MM.1S (cell line): ENCODE measurements around the gene NXPH1.

Source experiments
- DNase-seq: peaks from one replicate; pipeline ENCODE4 v3.0.0-alpha.2; 2015
- H2AFZ ChIP-seq: fragments of 300-600 bp; sonication (generic); 2 replicates; pipeline ENCODE4 v1.6.0; 2016; ENCODE audit warnings: antibody characterized with exemption, low read length
- H3F3A ChIP-seq: fragments of 300-600 bp; sonication (generic); 2 replicates; pipeline ENCODE4 v1.6.1; 2016; ENCODE audit warnings: mild to moderate bottlenecking, antibody characterized with exemption, low read length, moderate library complexity, mixed read lengths; ENCODE audit not compliant: insufficient read depth
- H3K27ac ChIP-seq: fragments of 300-600 bp; sonication (generic); 2 replicates; pipeline ENCODE4 v1.5.1; 2016; ENCODE audit warnings: mild to moderate bottlenecking, low read length
- H3K27me3 ChIP-seq: fragments of 300-600 bp; sonication (generic); replicated peaks from 2 replicates; pipeline ENCODE4 v1.6.0; 2016; ENCODE audit warnings: low read length; ENCODE audit not compliant: insufficient read depth
- H3K36me3 ChIP-seq: fragments of 300-600 bp; sonication (generic); replicated peaks from 2 replicates; pipeline ENCODE4 v1.6.1; 2016; ENCODE audit warnings: mild to moderate bottlenecking, low read length, mixed read lengths; ENCODE audit not compliant: insufficient read depth
- H3K4me1 ChIP-seq: fragments of 300-600 bp; sonication (generic); 2 replicates; pipeline ENCODE4 v1.6.1; 2016; ENCODE audit warnings: low read length, mixed read lengths
- H3K4me2 ChIP-seq: fragments of 300-600 bp; sonication (generic); 2 replicates; pipeline ENCODE4 v1.6.0; 2016; ENCODE audit warnings: low read depth, low read length
- H3K4me3 ChIP-seq: fragments of 300-600 bp; sonication (generic); 2 replicates; pipeline ENCODE4 v1.5.1; 2016; ENCODE audit warnings: low read length, mixed read lengths
- H3K79me2 ChIP-seq: fragments of 300-600 bp; sonication (generic); 2 replicates; pipeline ENCODE4 v1.6.1; 2016; ENCODE audit warnings: mixed run types, low read length, mixed read lengths
- H3K9ac ChIP-seq: fragments of 300-600 bp; sonication (generic); 2 replicates; pipeline ENCODE4 v1.6.1; 2016; ENCODE audit warnings: low read length, mixed read lengths
- H3K9me2 ChIP-seq: fragments of 300-600 bp; sonication (generic); replicated peaks from 2 replicates; pipeline ENCODE4 v1.6.1; 2016; ENCODE audit warnings: mild to moderate bottlenecking, low read length, mixed read lengths; ENCODE audit not compliant: insufficient read depth
- H3K9me3 ChIP-seq: fragments of 300-600 bp; sonication (generic); replicated peaks from 2 replicates; pipeline ENCODE4 v1.6.1; 2016; ENCODE audit warnings: mild to moderate bottlenecking, low read length, mixed read lengths; ENCODE audit not compliant: insufficient read depth
- H4K20me1 ChIP-seq: fragments of 300-600 bp; sonication (generic); 2 replicates; pipeline ENCODE4 v1.6.1; 2016; ENCODE audit warnings: mild to moderate bottlenecking, low read length, moderate library complexity, mixed read lengths; ENCODE audit not compliant: insufficient read depth
- EZH2 ChIP-seq: fragments of 300-600 bp; sonication (generic); optimal IDR thresholded peaks from 2 replicates; pipeline ENCODE3; 2017; ENCODE audit warnings: low read depth, mild to moderate bottlenecking, antibody characterized with exemption, low read length, mixed read lengths
- EZH2phosphoT487 ChIP-seq: fragments of 300-600 bp; sonication (generic); IDR thresholded peaks from 2 replicates; pipeline ENCODE4 v1.6.1; 2018; ENCODE audit warnings: antibody characterized with exemption, low read length
- TF ChIP-seq, protein P1 (sequence below): fragments of 300-600 bp; sonication (generic); IDR thresholded peaks from 2 replicates; pipeline ENCODE4 v1.5.1; 2016; ENCODE audit warnings: antibody characterized with exemption, low read length, mixed read lengths

NXPH1 gene

DNA sequence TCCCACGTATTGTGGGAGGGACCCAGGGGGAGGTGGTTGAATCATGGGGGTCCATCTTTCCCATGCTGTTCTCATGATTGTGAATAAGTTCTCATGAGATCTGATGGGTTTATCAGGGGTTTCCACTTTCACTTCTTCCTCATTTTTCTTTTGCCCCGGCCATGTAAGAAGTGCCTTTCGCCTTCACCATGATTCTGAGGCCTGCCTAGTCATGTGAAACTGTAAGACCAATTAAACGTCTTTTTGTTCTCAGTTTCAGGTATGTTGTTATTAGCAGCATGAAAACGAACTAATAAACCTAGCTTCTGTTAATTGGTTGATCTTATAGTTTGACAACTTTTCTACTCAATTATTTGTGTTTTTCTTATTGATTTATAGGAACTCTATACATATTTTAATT, 206.3 kb downstream of the NXPH1 start:
- Histone ChIP-seq H3K79me2 (no peaks in the 10 kb centered on the region), H3K4me1 (peaks cover 21% of the 10 kb centered on the region), H3K27me3 (no peaks in the 10 kb centered on the region), H3K4me3 (no peak overlapping the region), H3K9me3 (no peaks in the 10 kb centered on the region), H3F3A (no peaks in the 10 kb centered on the region), H3K4me2 (0 out of 2 replicates have a peak overlapping the region, but pooled peaks have one; percentile 19), H3K27ac (no peak overlapping the region; the same call in 1 of the 2 replicates), H3K9me2 (no peaks in the 10 kb centered on the region), H2AFZ (no peak overlapping the region; the same call in 1 of the 2 replicates), H3K9ac (no peak overlapping the region), H4K20me1 (no peaks in the 10 kb centered on the region), H3K36me3 (no peaks in the 10 kb centered on the region)
- TF ChIP-seq EZH2phosphoT487 (no peak), EZH2 (no peak)
- TF ChIP-seq, protein P1, sequence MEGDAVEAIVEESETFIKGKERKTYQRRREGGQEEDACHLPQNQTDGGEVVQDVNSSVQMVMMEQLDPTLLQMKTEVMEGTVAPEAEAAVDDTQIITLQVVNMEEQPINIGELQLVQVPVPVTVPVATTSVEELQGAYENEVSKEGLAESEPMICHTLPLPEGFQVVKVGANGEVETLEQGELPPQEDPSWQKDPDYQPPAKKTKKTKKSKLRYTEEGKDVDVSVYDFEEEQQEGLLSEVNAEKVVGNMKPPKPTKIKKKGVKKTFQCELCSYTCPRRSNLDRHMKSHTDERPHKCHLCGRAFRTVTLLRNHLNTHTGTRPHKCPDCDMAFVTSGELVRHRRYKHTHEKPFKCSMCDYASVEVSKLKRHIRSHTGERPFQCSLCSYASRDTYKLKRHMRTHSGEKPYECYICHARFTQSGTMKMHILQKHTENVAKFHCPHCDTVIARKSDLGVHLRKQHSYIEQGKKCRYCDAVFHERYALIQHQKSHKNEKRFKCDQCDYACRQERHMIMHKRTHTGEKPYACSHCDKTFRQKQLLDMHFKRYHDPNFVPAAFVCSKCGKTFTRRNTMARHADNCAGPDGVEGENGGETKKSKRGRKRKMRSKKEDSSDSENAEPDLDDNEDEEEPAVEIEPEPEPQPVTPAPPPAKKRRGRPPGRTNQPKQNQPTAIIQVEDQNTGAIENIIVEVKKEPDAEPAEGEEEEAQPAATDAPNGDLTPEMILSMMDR = no peak
- DNase-seq = peak; percentile 55

DNA sequence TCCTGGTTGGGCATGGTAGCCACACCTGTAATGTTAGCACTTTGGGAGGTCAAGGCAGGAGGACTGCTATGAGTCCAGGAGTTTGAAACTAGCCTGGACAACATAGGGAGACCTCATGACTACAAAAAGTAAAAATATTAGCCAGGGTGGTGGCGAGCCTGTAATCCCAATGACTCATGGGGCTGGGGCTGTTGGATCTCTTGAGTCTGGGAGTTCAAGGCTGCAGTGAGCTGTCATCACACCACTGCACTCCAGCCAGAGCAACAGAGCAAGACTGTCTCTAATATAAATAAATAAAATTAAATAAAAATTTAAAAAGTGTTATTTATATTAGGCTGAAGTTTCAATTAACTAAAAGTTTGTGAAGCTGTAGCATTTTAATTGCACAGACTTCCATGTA, 207.3 kb downstream of the NXPH1 start:
- H3K79me2 ChIP-seq = no peaks in the 10 kb centered on the region
- no peak overlapping the region for H2AFZ ChIP-seq
- H3K4me3 ChIP-seq = no peak overlapping the region
- DNase-seq = no peak
- no peaks in the 10 kb centered on the region for H4K20me1 ChIP-seq
- no peak overlapping the region for H3K27ac ChIP-seq
- no peaks in the 10 kb centered on the region for H3F3A ChIP-seq
- H3K36me3 ChIP-seq = no peaks in the 10 kb centered on the region
- H3K4me1 ChIP-seq = peaks cover 21% of the 10 kb centered on the region
- no peak overlapping the region for H3K9ac ChIP-seq
- TF ChIP-seq, protein P1 = no peak
- no peak for TF ChIP-seq EZH2
- TF ChIP-seq EZH2phosphoT487 = no peak
- no peaks in the 10 kb centered on the region for H3K9me2 ChIP-seq
- no peaks in the 10 kb centered on the region for H3K9me3 ChIP-seq
- no peak overlapping the region for H3K4me2 ChIP-seq
- H3K27me3 ChIP-seq = no peaks in the 10 kb centered on the region

- H3K36me3 ChIP-seq = no peaks in the 10 kb centered on the region
- no peaks in the 10 kb centered on the region for H3K9me2 ChIP-seq
- H3K79me2 ChIP-seq = no peaks in the 10 kb centered on the region
- H3K4me2 ChIP-seq = no peak overlapping the region
- no peak overlapping the region for H3K27ac ChIP-seq
- H3K9me3 ChIP-seq = no peaks in the 10 kb centered on the region
- H3K4me3 ChIP-seq = no peak overlapping the region
- TF ChIP-seq, protein P1 = no peak
- TF ChIP-seq EZH2 (no peak), EZH2phosphoT487 (no peak)
- no peaks in the 10 kb centered on the region for H3K4me1 ChIP-seq
- H2AFZ ChIP-seq = no peak overlapping the region
- no peaks in the 10 kb centered on the region for H4K20me1 ChIP-seq
- no peaks in the 10 kb centered on the region for H3F3A ChIP-seq
- no peak for DNase-seq
- no peaks in the 10 kb centered on the region for H3K27me3 ChIP-seq
- H3K9ac ChIP-seq = no peak overlapping the region
Observed at GRCh38 chr7:8668627-8669500, 235.5 kb downstream of the NXPH1 start.
